CD4-positive, alpha-beta T cell treated with Interferon gamma for 1 hour (primary cell): Measurements from ENCODE around the gene SYNPO.

Experiments
- DNase-seq: peaks from one replicate; pipeline ENCODE4 v3.0.0-alpha.2; 2020

The SYNPO gene

GRCh38 chr5:150642991-150643710, 2.7 kb downstream of the SYNPO start:
- no peak for DNase-seq

GRCh38 chr5:150644058-150644457, 3.6 kb downstream of the SYNPO start:
- DNase-seq = no peak

GRCh38 chr5:150644514-150644913, 4.1 kb downstream of the SYNPO start:
- no peak for DNase-seq

DNA sequence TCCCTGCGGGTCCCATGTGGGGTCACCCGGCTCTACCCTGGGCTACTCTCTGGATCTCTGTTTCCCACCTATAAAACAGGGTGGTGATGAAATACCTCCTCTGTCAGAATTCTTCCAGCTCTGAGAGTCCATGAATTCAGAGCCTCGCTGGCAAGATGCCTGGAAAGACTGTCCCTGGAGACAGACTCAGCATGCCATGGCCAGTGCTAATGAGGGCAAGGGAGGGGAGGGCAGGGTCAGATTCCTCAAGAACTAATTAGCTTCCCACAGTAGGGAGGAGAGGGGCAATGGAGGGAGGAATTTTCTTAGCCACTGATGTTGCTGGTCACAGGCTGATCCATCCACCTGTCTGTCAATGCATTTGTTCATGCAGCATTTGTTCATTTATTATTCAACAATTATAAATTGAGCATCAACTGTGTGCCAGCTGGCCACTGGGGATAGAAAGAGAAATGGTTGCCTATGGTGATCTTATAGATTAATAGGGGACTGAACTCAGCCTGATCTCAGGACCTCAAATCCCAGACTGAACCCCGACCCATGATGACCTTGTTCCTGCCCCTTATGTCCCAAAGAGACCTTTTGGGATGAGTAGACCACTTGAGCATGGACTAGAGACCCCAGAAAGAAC, 4.7 kb downstream of the SYNPO start:
- no peak for DNase-seq

DNA sequence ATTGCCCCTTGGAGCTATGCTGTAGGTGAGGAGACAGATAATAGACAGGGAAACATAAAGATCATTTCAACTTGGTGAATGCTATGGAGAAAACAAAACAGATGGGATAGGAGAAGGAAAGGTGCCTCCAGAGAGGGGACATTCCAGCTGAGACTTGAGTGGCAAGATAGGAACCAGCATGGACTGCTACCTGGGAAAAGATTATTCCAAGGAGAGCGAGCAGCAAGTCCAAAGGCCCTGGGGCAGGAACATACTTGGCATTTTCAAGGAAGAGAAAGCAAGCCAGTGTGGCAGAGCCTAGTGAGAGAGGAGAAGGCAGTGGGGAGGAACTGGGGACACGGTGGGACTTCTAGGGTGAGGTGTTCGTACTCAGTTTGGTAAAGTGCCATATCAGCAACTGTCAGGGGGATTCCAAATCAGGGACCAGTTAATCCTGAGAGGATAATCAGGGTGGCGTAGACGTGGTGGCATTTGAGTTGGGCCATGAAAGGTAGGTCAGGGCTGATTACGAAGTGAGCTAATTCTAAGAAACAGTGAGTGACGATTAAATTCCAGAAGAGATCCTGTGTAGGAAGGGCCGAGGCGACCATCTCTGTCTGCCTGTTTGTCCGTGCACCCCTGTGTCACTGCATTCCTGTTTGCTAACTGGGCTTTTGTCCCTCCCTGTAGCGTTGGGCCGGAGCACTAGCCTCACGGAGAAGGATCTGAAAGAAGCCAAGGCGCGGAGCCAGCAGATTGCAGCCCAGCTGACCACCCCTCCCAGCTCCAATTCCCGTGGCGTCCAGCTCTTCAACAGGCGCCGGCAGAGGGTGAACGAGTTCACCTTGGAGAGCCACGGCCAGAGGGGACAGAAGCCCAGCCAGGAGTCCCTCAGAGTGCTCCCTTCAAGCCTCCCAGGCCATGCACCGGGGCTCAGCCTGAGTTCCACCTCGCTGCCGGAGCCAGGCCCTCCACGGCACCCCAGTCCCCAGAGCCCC, 7.1 kb downstream of the SYNPO start:
- DNase-seq = no peak

- DNase-seq = no peak
Measured at GRCh38 chr5:150648294-150649107, 8.0 kb downstream of the SYNPO start.

- no peak for DNase-seq
Measured at GRCh38 chr5:150649108-150650020, 8.9 kb downstream of the SYNPO start.

DNA sequence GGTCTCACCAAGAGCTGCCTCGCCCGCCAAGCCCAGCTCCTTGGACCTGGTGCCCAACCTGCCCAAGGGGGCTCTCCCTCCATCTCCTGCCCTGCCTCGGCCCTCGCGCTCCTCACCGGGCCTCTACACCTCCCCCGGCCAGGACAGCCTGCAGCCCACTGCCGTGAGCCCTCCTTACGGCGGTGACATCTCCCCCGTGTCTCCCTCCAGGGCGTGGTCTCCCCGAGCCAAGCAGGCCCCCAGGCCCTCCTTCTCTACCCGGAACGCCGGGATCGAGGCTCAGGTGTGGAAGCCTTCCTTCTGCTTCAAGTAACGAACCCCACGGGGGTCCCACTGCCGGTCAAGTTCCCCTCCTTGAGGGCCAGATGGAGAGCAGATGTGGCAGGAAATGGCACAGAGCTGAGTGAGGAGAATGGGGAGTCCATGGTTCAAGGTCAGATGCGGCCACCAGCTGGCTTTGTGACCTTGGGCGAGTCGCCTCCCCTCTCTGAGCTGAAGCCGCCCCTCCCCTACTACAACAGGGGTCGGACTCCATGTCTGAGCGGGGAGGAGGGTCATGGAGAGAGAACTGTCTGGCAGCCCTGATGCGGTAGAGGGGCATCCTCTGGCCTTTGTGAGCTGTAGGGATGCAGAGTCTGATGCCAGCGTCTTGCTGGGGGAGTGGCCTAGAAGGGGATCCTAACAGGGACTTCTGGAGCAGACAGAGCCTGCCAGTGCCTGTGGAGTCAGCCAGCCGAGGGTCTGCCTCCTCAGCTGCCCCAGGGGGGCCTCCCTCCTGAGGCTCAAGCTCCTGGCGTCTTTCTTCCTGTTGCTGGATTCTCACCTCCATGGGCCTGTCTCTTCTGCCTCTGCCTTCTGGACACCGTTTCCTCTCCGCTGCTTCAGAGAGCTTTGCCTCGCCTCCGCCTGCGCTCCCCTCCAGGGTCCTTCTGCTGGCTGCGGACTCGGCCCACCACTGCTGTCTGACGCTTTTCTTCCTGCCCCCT, 9.9 kb downstream of the SYNPO start:
- DNase-seq = no peak

DNA sequence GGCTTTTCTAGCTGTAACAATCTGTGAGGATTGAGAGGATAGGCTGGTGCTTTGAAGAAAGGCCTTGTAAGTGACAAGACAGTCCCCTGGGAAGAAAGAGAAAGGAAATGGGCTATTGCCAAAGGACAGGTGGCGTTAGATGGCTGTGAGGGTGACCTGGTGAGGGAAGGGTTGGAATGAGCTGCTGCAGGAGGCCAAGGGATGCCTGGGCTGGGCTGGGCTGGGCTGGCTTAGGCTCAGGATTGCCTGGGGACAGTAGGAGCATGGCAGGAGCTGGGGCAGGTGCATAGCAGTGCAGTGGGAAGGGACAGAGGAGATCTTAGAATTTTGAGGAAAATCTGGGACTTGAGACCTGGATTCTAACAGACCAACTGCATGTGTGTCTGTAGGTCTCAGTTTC, 10.9 kb downstream of the SYNPO start:
- DNase-seq = no peak

DNA sequence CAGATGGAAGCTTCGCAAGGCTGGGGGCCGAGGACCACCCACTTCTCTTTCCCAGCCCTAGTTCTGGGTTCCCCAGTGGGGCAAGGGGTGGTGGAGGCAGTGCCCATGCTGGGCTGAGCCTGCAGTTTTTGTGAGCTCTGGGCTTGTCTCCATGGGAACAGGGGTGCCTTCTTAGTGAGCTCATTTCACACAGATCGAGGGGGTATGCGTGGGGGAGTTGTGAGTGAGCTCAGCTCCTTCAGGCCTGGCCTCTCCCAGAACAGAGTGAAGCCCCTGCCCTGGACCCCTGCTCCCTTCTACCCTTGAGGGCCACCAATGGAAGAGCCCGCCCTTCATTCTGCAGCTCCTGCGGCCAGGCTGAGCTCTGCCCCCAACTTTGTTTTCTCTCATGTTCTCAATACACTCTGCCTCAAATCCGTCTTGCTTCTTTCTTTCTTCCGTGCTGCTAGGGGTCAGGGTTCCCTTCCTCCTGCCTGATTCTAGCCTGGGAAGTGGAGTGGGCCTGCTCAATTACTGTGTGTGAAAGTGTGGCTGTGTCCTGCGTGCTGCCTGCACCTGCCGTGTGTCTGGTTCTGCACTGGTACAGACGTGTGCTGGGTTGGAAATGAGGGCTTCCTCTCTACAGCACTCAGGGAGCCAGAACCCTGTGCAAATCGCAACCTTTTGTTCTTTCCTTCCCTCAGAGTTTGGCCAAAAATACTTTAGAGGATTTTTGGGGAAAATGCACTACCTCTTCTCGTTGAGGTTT, 11.6 kb downstream of the SYNPO start:
- no peak for DNase-seq

- no peak for DNase-seq
Measured at GRCh38 chr5:150653145-150653761, 12.8 kb downstream of the SYNPO start.

- DNase-seq = no peak
Measured at GRCh38 chr5:150653762-150654556, 13.5 kb downstream of the SYNPO start.

DNA sequence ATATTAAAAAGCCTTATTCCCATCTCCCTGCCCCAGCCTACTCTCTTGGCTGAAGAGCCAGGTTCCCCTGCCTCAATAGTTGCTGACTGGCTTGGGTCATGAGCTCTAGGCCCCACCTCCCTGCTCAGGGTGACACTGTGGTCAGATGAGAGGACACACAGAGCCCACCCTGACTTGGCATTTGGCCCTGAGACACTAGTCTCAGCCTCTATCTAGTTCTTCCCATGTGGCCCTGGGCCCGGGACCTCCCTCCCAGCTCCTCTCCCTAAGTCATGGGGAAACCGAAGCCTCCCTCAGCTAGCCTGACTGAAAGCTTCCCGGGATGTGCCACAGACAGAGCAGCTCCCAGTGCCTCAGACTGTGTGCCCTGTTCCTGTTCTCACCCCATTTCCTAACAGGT, 14.8 kb downstream of the SYNPO start:
- DNase-seq = no peak

GRCh38 chr5:150656191-150657132, 16.0 kb downstream of the SYNPO start:
- DNase-seq = peak; percentile 83

- DNase-seq = no peak
Measured at GRCh38 chr5:150658121-150658520, 17.7 kb downstream of the SYNPO start.

GRCh38 chr5:150658699-150659265, 18.3 kb downstream of the SYNPO start:
- DNase-seq = no peak
